NCI-H146 (cell line): ENCODE results near the gene ATP7B.

Experiments
- DNase-seq: peaks from one replicate; lab custom pipeline; 2025; lab: John Stamatoyannopoulos, UW

ATP7B gene

GRCh38 chr13:51978796-51979556 is 32.3 kb downstream of the ATP7B start:
- DNase-seq = no peak

GRCh38 chr13:51977625-51978024 is 33.6 kb downstream of the ATP7B start:
- DNase-seq = no peak

- no peak for DNase-seq
These were observed 34.4 kb downstream of the ATP7B start for GRCh38 chr13:51976890-51977289.

- DNase-seq = no peak
These were observed 34.8 kb downstream of the ATP7B start for GRCh38 chr13:51976423-51976822.

GRCh38 chr13:51974482-51974881 is 36.8 kb downstream of the ATP7B start:
- no peak for DNase-seq

GRCh38 chr13:51971520-51972426 is 39.5 kb downstream of the ATP7B start:
- DNase-seq = peak; percentile 69

- no peak for DNase-seq
These were observed 40.9 kb downstream of the ATP7B start for GRCh38 chr13:51970349-51970748.

- DNase-seq = no peak
These were observed 43.5 kb downstream of the ATP7B start for GRCh38 chr13:51967482-51968446.

- no peak for DNase-seq
These were observed 45.1 kb downstream of the ATP7B start for GRCh38 chr13:51966186-51966585.

- DNase-seq = no peak
These were observed 49.5 kb downstream of the ATP7B start for GRCh38 chr13:51961493-51962403.

- no peak for DNase-seq
These were observed 50.5 kb downstream of the ATP7B start for GRCh38 chr13:51960766-51961165.

GRCh38 chr13:51959773-51960172 is 51.5 kb downstream of the ATP7B start:
- no peak for DNase-seq

- DNase-seq = peak; percentile 20
These were observed 53.1 kb downstream of the ATP7B start for GRCh38 chr13:51958217-51958547.

- no peak for DNase-seq
These were observed 53.7 kb downstream of the ATP7B start for GRCh38 chr13:51957377-51958216.

- no peak for DNase-seq
These were observed 54.5 kb downstream of the ATP7B start for GRCh38 chr13:51956717-51957116.

- no peak for DNase-seq
These were observed 55.2 kb downstream of the ATP7B start for GRCh38 chr13:51955816-51956603.

GRCh38 chr13:51955281-51955771 is 55.9 kb downstream of the ATP7B start:
- no peak for DNase-seq

- no peak for DNase-seq
These were observed 57.7 kb downstream of the ATP7B start for GRCh38 chr13:51953347-51954195.
